ENCODE results near the gene GSC2. TPM values are rescaled to one million over a fixed set of nuclear protein-coding genes. Genes with fewer than 3 reads are reported as not detected.
A peak's percentile ranks its signal among the peaks of the same experiment; 100 is the strongest.

GSC2 gene
- total and polyA plus RNA-seq, 9 of the 15 experiments (the other 6 are each of a cell fraction or from before 2014, with no cell fraction given) = not detected

- no peak for ATAC-seq
- 92% methylated on average over 8 of the region's 8 CpGs for WGBS (ENCODE audit: insufficient coverage, low coverage, missing lambda C conversion rate)
- in situ Hi-C loops (cut with MboI) = no loop called here
Measured at GRCh38 chr22:19119949-19120348, 30.1 kb downstream of the GSC2 start.

More at GRCh38 chr22:19119949-19120348, 30.1 kb downstream of the GSC2 start:
- BruUV-seq (replicated peaks) = no TSS peak
- Histone ChIP-seq H2AFZ (ENCODE audit: low read depth, low read length) (no peak overlapping the region), H3K36me3 (ENCODE audit: control insufficient read depth, insufficient read depth, low read length) (peaks cover 52% of the 10 kb centered on the region), H3K4me1 (replicated peaks in 1 of 2; ENCODE audit: control insufficient read depth in 2 of 2, insufficient read depth in 2 of 2, low read length in 2 of 2) (peaks cover 38 to 50% of the 10 kb centered on the region in 2 experiments), H3K4me3 (no peak overlapping the region), H3K9ac (ENCODE audit: insufficient read depth in 1 of 2, low read depth in 2 of 2, low read length in 2 of 2) (peak overlapping the region in 1 of 2 experiments; percentile 91; a peak in 2 of 4 replicates), H3K79me2 (ENCODE audit: control insufficient read depth, insufficient read depth, low read length) (peaks cover 73% of the 10 kb centered on the region), H3K9me3 (replicated peaks; ENCODE audit: control insufficient read depth, insufficient read depth, low read depth, low read length) (no peaks in the 10 kb centered on the region), H3K27ac (ENCODE audit: extremely low read depth, low read depth, low read length) (no peak overlapping the region), H3K9me1 (ENCODE audit: control insufficient read depth, insufficient read depth, low read length) (peaks cover 33% of the 10 kb centered on the region), H3K4me2 (ENCODE audit: insufficient read depth, low read length) (no peak overlapping the region), H4K20me1 (replicated peaks; ENCODE audit: control insufficient read depth, insufficient read depth, low read length) (peaks cover 64% of the 10 kb centered on the region), H3K27me3 (ENCODE audit: control insufficient read depth in 2 of 2, insufficient read depth in 2 of 2, low read length in 2 of 2) (peaks cover 6 to 7% of the 10 kb centered on the region in 2 experiments; a peak in 4 of 5 replicates)
- TF ChIP-seq ZNF551 (CRISPR knock-in tag; IDR thresholded peaks at IDR 0.05) (no peak), E2F6 (IDR thresholded peaks at IDR 0.05; ENCODE audit: borderline replicate concordance in 1 of 2, extremely low read depth in 1 of 2, insufficient read depth in 1 of 2, insufficient read length in 1 of 2, low read depth in 1 of 2, low read length in 1 of 2, poor library complexity in 1 of 2, severe bottlenecking in 1 of 2) (peak in 1 of 2 experiments; percentile 11), YY1 (IDR thresholded peaks at IDR 0.05; ENCODE audit: borderline replicate concordance in 1 of 3, control insufficient read depth in 1 of 3, extremely low read depth in 1 of 3, insufficient read depth in 3 of 3, insufficient read length in 1 of 3, insufficient replicate concordance in 2 of 3, low read depth in 1 of 3, low read length in 2 of 3) (peak in 1 of 3 experiments; percentile 11), ADNP (tag; IDR thresholded peaks at IDR 0.05) (no peak), ZNF165 (CRISPR knock-in tag; IDR thresholded peaks at IDR 0.05; ENCODE audit: borderline replicate concordance) (no peak), NR1H2 (CRISPR knock-in tag; IDR thresholded peaks at IDR 0.05) (no peak), HDGF (IDR thresholded peaks at IDR 0.05) (no peak), WHSC1 (IDR thresholded peaks at IDR 0.05; ENCODE audit: low read length) (peak; percentile 20), NCOA6 (IDR thresholded peaks at IDR 0.05) (no peak), ZNF707 (CRISPR knock-in tag; conservative IDR thresholded peaks at IDR 0.05) (0 out of 2 replicates have a peak, but pooled peaks have one; percentile 25), POLR2G (IDR thresholded peaks at IDR 0.05; ENCODE audit: low read depth, low read length) (0 out of 2 replicates have a peak, but pooled peaks have one; percentile 35), FOXK2 (conservative IDR thresholded peaks at IDR 0.05 in 1 of 2, IDR thresholded peaks at IDR 0.05 in 1 of 2; ENCODE audit: low read depth in 2 of 2) (no peak), CHD1 (IDR thresholded peaks at IDR 0.05; ENCODE audit: low read length) (peak; percentile 55)
- TF ChIP-seq, protein P1, sequence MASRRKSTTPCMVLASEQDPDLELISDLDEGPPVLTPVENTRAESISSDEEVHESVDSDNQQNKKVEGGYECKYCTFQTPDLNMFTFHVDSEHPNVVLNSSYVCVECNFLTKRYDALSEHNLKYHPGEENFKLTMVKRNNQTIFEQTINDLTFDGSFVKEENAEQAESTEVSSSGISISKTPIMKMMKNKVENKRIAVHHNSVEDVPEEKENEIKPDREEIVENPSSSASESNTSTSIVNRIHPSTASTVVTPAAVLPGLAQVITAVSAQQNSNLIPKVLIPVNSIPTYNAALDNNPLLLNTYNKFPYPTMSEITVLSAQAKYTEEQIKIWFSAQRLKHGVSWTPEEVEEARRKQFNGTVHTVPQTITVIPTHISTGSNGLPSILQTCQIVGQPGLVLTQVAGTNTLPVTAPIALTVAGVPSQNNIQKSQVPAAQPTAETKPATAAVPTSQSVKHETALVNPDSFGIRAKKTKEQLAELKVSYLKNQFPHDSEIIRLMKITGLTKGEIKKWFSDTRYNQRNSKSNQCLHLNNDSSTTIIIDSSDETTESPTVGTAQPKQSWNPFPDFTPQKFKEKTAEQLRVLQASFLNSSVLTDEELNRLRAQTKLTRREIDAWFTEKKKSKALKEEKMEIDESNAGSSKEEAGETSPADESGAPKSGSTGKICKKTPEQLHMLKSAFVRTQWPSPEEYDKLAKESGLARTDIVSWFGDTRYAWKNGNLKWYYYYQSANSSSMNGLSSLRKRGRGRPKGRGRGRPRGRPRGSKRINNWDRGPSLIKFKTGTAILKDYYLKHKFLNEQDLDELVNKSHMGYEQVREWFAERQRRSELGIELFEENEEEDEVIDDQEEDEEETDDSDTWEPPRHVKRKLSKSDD (conservative IDR thresholded peaks at IDR 0.05; ENCODE audit: low read length) = 0 out of 2 replicates have a peak, but pooled peaks have one; percentile 24
- TF ChIP-seq, protein P2, sequence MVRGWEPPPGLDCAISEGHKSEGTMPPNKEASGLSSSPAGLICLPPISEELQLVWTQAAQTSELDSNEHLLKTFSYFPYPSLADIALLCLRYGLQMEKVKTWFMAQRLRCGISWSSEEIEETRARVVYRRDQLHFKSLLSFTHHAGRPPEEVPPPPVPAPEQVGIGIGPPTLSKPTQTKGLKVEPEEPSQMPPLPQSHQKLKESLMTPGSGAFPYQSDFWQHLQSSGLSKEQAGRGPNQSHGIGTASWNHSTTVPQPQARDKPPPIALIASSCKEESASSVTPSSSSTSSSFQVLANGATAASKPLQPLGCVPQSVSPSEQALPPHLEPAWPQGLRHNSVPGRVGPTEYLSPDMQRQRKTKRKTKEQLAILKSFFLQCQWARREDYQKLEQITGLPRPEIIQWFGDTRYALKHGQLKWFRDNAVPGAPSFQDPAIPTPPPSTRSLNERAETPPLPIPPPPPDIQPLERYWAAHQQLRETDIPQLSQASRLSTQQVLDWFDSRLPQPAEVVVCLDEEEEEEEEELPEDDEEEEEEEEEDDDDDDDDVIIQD (CRISPR knock-in tag; IDR thresholded peaks at IDR 0.05) = 0 out of 2 replicates have a peak, but pooled peaks have one; percentile 29
- CTCF ChIA-PET (ENCODE audit: low intra/inter-chr PET ratio) = no interaction called here
- POLR2A ChIA-PET = interaction anchor here (1.0 to 9.0 kb wide), 2 partner anchors 9 to 14 kb away, joined by 7 to 67 read pairs; no protein-coding TSS in a partner anchor
- intact Hi-C loops (cut with micrococcal nuclease) = loop anchor here (5.0 to 10.0 kb wide), 4 partner anchors 175 to 505 kb away; partner anchors contain the start of genes CDC45, CLTCL1, HIRA and MRPL40
- DNase-seq (ENCODE audit: extremely low read depth in 1 of 4, low spot score in 3 of 4) (no peak), FAIRE-seq (no peak)

All from K562 (cell line).